RPMI8226 (cell line): ENCODE data around the gene POTEF.
"Not testable (repeated sequence)": the region's sequence is repeated elsewhere in the genome, so short reads cannot be mapped to it uniquely, and the experiment has no call there.

Source experiments
- DNase-seq: peaks from one replicate; pipeline ENCODE4 v3.0.0-alpha.2; 2015

Gene POTEF

GRCh38 chr2:130129120-130129829 is at the start of gene POTEF:
TSS of gene POTEF (minus strand) at chr2:130129222. CDS start at chr2:130120515, 8,707 bp downstream.
- peak; percentile 16 for DNase-seq

GRCh38 chr2:130174866-130175265 is 45.8 kb upstream of the POTEF start:
- not testable (repeated sequence) for DNase-seq

- no peak for DNase-seq
Measured at GRCh38 chr2:130169896-130170295, 40.9 kb upstream of the POTEF start.

- not testable (repeated sequence) for DNase-seq
Measured at GRCh38 chr2:130169163-130169562, 40.1 kb upstream of the POTEF start.

GRCh38 chr2:130166611-130167010 is 37.6 kb upstream of the POTEF start:
- DNase-seq, result not testable (repeated sequence)

GRCh38 chr2:130165293-130166016 is 36.4 kb upstream of the POTEF start:
- no peak for DNase-seq

- DNase-seq, result no peak
Measured at GRCh38 chr2:130162968-130163367, 33.9 kb upstream of the POTEF start.

DNA sequence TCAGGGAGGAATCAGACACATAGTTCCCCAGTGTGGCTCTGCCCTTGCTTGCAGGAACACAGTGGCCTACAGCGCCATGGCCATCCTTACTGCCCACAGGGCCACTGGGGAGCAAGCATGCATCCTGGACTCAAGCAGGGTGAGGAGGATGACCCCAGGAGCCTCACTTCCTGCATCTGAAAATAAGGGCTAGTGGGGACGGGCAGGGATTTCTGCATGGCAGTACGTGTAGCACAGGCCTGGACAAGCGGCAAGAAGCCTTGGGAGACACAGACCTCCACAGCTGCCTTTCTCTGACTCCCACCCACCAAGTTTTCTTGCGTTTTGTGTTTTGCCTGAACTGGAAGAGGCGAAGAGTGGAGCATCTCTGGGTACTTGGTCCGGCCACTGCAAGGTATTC is 33.5 kb upstream of the POTEF start:
- not testable (repeated sequence) for DNase-seq

- not testable (repeated sequence) for DNase-seq
Measured at GRCh38 chr2:130160838-130161705, 32.0 kb upstream of the POTEF start.

GRCh38 chr2:130160131-130160530 is 31.1 kb upstream of the POTEF start:
- no peak for DNase-seq

DNA sequence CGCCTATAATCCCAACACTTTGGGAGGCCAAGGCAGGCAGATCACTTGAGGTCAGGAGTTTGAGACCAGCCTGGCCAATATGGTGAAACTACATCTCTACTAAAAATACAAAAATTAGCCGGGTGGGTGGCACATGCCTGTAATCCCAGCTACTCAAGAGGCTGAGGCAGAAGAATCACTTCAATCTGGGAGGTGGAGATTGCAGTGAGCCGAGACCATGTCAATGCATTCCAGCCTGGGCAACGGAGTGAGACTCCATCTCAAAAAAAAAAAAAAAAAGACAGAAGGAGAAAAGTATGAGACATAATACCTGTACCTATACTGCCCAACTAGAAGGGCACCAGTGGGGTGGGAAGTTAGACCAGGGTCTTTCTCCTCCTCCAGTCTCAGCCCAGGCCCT is 30.4 kb upstream of the POTEF start:
- DNase-seq, result not testable (repeated sequence)

GRCh38 chr2:130158631-130159030 is 29.6 kb upstream of the POTEF start:
- no peak for DNase-seq

DNA sequence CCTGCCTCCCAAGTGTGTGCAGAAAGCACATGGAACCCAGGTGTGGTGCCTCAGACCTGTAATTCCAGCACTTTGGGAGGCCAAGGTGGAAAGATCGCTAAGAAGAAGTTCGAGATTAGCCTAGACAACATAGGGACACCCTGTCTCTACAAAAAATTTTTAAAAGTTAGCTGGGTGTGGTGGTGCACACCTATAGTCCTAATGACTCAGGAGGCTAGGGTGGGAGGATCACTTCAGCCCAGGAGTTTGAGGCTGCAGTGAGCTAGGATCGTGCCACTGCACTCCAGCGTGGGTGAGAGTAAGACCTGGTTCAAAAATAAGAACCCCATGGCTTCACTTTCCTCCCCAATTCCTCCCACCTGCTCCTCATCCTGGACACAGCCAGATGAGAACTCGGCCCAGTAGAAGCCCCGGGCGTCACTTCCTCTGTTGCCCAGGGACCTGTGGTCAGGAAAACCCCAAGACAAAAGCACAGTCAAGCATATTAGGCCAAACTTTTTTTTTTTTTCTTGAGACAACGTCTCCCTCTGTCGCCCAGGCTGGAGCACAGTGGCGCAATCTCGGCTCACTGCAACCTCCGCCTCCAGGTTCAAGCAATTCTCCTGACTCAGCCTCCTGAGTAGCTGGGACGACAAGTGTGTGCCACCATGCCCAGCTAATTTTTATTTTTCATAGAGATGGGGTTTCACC is 28.9 kb upstream of the POTEF start:
- peak; percentile 78 for DNase-seq

DNA sequence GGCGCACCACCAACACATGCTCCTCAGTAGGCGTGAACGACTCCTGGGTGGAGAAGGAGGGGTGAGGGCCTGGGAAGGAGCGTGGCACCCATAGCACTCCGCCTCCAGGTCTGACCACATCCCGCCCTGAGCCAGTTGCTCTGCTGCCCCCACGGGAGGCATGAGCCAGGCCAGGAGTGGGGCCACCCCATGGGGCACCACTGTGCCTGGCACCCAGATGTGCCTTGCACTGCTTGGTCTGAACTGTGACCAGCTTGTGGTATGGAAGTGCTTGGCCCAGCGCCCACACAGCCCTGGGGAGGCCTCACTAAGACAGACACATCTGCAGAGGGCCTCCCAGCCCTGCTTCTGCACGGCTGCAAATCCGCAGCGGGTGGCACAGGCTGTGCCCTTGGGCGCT is 28.3 kb upstream of the POTEF start:
- peak; percentile 94 for DNase-seq

DNA sequence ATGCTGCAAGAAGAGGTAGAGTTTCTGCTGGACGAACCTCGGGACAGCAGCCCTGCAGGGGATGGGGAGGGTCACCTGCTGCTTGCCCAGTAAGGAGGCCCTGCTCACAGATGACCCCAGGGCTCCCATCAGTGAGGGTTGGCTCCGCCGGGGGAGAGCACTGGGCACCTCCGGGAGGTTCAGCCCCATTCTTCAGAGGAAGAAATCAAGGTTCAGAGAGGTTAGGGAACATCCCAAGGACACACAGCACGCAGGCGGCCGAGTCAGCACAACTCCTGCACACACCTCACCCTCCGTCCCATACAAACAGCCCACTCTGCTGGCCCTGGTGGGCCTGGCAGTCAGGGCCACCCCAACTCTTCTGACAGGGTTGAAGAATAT is 27.6 kb upstream of the POTEF start:
- no peak for DNase-seq

DNA sequence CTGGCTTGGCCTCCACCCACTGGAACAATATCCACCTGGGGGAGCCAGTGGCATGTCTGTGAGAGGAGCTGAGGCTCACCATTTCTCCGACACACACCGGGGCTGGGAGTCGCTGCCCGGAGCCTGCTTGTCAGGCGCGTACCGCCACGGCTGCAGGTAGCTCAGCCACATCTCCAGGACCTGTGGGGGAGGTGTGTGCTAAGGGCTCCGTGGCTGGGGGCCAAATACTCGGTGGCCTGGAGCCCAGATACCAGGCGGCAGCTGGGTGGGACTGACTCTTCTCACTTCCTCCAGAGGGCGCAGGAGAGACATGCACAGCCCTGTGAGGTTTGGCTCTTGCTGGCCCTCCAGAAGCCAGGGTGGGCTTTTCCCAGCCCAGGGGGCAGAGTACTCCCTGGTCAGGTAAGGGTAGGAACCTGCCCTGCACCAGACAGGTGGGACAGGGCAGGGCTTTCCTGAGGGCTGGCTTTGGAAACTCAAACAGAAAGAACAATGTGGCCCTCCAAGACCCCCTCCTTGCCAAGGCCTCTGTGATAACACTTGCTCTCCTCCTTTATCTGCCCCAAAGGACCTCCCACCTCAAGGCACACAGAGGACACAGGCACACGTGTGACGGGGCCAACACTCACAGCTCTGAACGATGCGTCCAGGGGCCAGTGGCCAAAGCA is 27.1 kb upstream of the POTEF start:
- peak; percentile 93 for DNase-seq

GRCh38 chr2:130154773-130155765 is 26.0 kb upstream of the POTEF start:
- DNase-seq, result no peak

- not testable (repeated sequence) for DNase-seq
Measured at GRCh38 chr2:130154423-130154770, 25.4 kb upstream of the POTEF start.

- not testable (repeated sequence) for DNase-seq
Measured at GRCh38 chr2:130153721-130154422, 24.9 kb upstream of the POTEF start.
